Left colon (tissue), 2 donors: Measurements from ENCODE around the gene KCNQ5. TPM values are rescaled to one million over a fixed set of nuclear protein-coding genes. Genes with fewer than 3 reads are reported as not detected.

ENCODE experiments used
- ATAC-seq: fragments of 200-7000 bp; cut with Tn5 transposase; one replicate; pipeline ENCODE4 v1.9.1; 2020; ENCODE audit warnings: mild to moderate bottlenecking, moderate library complexity
- DNase-seq, 2 donors: peaks; one replicate each; pipeline ENCODE4 v3.0.0-alpha.2; 2020
- intact Hi-C, 2 donors: fragments of 100-400 bp; cut with DNase I in 1 of 2; cut with micrococcal nuclease in 1 of 2; formaldehyde crosslinking; loops; one replicate each; pipeline versions ENCODE4 v1.11.2 to v1.14.0; 2022; cut with DNase I, micrococcal nuclease
- total RNA-seq, 2 donors: library from RNA; stranded (reverse); fragmentation: NEBNext Ultra II Directional; extraction: Animal tissue kit (Norgen Biotek cat#: 25700); gene quantifications; one replicate each; pipeline ENCODE4 v1.2.1, GENCODE V29; 2021
- donor health status: DM: no; HTN: no; CAD: no.
- donor health status: DM: yes; HTN: yes; CAD: no.

Gene KCNQ5
- total RNA-seq, 2 donors from 2014 or later = 0.47 TPM; not detected in 1

- intact Hi-C loops = no loop called here
- ATAC-seq = no peak
- no peak for DNase-seq
Measured at GRCh38 chr6:72781624-72782023, 159.8 kb downstream of the KCNQ5 start.

DNA sequence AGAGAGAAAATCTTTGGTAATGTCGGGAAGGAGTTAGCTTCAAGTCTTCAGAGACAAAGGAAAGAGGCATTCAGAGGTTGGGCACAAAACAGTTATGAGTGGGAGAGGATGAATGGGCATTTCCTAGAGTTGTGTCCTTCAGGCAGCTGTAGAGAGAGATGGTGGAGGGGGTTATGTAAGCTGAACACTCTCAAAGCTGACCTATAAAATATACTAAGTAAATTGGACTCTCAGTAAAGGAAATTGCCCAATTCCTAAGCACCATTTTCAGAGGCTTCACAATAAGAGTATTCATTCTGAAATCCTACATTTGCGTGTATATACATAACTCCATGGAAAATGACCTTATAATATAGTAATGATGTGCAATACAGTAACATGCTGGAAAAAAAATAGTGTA lies 161.2 kb downstream of the KCNQ5 start:
- ATAC-seq (no peak), DNase-seq (no peak)
- intact Hi-C loops = no loop called here

DNA sequence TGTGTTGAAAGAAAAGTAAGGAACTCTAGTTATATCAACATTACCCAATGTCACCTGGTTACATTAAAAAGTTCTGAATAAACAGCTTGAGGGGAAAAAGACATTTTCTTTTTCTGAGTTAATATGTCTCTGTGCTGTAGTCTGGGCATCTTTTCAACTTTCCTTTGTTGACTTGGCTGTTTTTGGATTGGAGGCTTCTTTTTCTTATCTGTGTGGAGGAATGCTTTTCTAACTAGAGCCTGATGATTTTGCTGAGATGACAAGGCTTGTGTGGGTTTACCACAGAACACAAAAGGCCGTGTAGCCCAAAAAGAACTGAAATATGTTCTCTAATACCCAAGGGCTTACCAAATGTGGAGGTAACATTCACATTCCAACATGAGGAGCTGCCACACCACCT lies 161.8 kb downstream of the KCNQ5 start:
- ATAC-seq (no peak), DNase-seq (no peak)
- intact Hi-C loops = no loop called here

DNA sequence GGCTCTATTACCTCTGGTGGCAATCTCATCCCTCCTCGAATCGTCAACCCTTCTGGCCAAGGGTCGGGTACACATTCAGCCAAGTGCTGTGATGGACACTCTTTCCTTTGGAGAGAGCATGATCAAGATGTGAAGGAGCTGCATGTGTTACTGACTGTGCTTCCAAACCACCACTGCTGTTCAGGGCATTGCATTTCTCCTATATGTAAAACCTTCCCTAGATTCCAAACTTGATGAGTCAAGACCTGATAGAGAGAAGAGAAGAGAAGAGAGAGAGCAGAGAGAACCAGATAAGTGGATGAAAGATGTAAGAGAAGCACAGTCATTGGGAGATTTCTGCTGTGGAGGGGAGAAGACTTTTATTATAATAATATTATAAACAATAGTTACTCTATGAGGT lies 162.2 kb downstream of the KCNQ5 start:
- intact Hi-C loops = no loop called here
- no peak for ATAC-seq
- no peak for DNase-seq

GRCh38 chr6:72784581-72784980 lies 162.7 kb downstream of the KCNQ5 start:
- no peak for ATAC-seq
- intact Hi-C loops = no loop called here
- DNase-seq = no peak

DNA sequence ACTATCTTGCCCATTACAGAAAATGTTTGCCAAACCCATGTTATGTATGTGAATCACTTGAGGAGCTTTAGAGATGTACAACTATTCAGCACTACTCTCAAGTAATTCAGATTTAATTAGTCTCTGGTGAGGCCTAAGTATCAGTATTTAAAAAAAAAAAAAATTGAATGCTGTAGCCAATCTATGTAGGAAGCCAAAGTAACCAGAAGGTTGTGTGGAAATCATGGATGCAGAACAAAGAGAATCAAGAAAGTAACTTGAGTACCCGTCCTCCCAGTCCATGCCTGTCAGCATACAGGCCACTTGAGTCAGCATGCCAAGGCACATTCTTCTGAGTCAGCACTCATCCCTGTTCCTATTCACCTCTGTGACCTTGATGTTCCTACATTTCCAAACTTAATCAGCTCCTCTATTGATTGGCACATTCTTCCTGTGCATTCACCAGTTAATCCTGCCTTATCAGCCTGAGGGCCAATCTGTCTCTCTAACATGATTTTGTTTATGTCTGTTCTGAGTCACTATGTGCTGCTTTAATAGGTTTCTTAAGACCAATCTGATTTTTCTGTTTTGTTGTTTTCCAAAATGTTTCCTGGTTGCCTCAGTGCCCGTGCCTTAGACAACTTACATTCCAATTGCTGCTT lies 165.6 kb downstream of the KCNQ5 start:
- intact Hi-C loops = no loop called here
- ATAC-seq (no peak), DNase-seq (no peak)

DNA sequence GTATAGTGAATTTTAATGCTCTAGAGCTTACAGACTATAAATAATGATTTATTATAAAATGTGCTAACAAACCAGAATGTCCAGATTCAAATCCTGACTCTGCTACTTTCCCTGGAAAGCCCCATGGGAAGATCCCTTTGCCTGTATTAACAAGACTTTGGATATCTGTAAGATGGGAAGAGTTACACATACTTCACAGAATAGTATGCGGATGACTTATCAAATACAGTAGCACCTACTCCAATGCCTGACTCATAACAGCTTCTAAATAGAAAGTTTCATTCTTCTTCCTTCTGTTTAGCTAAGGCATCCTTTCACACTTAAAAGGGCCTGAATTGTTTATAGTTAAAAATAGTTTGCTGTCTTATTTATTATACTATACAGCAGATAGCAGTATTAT lies 166.3 kb downstream of the KCNQ5 start:
- no peak for ATAC-seq
- intact Hi-C loops = no loop called here

GRCh38 chr6:72789145-72789544 lies 167.3 kb downstream of the KCNQ5 start:
- intact Hi-C loops = no loop called here
- ATAC-seq = no peak
- no peak for DNase-seq

More for the DNA sequence above, 166.3 kb downstream of the KCNQ5 start:
- DNase-seq = no peak

DNA sequence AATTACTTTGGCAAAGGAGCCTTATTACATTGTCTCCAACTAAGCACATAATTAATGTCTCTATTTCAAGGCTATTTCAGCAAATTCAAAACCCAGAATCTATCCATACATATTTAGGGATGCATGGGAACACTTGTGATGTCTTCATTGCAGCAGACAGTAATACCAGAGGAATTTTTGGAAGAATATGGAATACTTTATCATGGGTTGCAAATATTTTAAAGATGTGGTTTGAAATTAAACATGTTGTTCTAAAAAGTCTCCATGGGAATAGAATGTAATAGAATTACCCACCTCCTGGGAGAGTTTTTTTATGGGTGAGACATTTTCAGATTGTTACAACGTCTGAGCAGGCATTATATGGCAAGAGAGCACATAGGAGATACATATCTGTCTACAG lies 170.8 kb downstream of the KCNQ5 start:
- ATAC-seq (no peak), DNase-seq (no peak)
- intact Hi-C loops = no loop called here

DNA sequence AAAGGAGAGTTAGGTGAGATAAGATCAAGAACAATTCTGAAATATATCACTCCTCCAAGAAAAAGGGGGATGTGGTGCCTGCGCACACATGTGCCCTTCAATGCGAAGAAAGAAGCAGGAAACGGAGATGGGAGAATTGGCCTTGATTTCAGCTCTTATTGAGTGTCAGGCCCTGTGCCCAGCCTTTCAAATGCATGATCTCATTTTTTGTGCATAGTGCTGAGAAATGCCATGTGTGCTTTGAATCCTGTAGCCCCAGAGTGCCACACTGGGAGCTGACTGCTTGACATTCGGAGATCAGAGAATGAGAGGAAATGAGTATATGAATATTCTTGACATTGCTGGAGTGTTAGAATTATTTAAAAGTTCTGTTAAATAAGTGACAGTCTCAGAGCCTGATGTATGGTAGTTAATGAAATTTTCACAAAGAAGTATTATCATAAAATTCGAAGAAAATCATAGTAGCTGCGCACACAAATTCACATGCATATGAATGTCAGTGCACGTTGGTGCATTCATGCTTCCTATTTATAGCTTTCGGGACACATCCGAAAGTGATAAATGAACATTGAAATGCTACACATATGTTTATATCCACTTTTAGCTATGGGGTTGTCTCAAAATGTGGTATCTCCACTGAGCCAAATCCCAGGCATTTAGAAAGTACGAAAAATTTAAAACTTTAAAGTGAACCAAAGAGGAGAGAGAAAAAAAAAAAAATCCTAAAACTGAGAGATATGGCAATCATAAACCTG lies 172.0 kb downstream of the KCNQ5 start:
- DNase-seq (no peak), ATAC-seq (no peak)
- intact Hi-C loops = no loop called here

GRCh38 chr6:72798196-72798595 lies 176.3 kb downstream of the KCNQ5 start:
- ATAC-seq = no peak
- intact Hi-C loops = no loop called here
- no peak for DNase-seq

GRCh38 chr6:72809746-72810379 lies 188.0 kb downstream of the KCNQ5 start:
- no peak for ATAC-seq
- no peak for DNase-seq
- intact Hi-C loops = no loop called here

DNA sequence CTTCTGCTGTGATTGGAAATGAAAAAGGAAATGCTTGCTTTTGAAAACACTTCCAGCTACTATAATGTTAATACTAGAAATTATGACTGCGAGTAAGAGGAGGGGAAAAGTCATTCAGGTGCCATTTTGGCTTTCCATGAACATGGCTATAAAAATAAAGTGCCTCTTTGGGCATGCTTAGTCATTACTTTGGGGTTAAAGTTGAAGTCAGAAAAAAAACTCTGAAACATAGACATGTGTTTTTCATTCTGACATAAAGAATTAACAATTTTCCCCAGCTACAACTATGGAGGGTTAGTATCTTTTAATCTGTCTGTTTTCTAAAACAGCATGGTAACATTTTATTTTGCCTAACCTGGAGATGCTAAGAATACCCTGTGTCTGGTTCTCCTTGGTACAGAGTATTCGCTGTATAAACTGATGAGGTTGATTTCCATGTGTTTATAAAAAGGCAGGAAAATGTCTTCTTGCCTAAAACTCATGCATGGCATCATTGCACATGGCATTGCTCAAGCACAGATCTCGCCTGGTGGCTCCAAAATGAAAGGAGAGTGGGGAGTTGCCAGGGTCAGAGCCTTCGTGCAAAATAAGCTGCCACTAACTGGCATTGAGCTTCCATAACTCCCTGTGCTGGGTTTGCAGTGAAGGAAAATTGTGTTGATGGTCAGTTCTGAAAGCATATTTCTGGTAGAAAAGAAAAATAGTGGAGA lies 188.9 kb downstream of the KCNQ5 start:
- intact Hi-C loops = no loop called here
- ATAC-seq (no peak), DNase-seq (no peak)

GRCh38 chr6:72811971-72812421 lies 190.1 kb downstream of the KCNQ5 start:
- ATAC-seq = no peak
- intact Hi-C loops = no loop called here
- no peak for DNase-seq

DNA sequence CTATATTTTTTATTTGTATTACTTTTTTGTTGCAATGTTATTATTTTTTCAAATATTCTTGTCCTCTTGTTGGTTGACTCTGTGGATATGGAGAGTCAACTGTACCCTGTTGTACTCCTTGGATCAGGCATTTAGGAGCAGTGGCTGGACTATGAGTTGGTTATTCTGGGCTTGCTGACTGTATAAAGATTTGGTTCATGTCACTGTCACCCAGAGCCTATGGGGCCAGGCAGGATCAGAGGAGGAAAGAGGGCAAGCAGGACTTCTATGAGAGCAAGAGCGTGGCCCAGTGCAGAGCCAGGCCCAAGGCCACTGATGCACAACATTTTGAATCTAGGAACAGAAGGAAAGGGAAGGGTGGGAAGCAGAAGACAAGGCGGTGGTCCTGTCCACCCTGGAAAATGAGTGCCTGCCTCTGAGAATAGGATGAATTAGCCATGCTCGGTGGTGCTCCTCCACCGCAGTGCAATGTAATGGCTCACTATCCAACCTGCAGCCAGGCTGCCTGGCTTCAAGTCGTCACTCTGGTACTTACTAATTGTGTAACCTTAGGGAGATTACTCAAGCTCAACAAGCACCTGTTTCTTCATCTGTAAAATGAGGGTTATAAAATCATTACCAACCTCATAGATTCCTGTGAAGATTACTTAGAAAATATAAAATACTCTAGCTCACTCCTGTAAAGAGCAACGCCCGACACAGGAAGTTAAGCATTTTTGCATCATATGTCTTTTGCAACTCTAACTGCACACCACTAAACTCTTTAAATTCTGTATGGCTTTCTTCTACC lies 192.1 kb downstream of the KCNQ5 start:
- no peak for DNase-seq
- intact Hi-C loops = no loop called here
- ATAC-seq = no peak

DNA sequence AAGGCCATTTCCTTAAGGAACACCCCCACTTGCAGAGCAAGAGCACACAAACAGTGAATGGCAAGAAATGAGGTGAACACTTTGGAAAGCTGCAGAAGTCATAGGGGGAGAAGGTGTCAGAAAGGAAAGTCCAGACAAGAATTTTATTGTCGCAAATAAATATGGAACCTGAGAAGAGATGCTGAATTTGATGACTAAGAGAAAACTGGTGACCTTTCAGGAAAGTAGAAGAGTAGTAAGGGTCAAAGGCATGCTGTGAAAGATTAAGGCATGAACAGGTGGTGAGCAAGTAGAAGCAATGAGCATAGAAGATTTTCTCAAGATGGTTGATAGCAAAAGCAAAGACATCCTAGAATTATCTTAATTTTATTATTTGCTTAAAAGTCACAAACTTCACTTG lies 194.2 kb downstream of the KCNQ5 start:
- intact Hi-C loops = no loop called here
- ATAC-seq (no peak), DNase-seq (no peak)

DNA sequence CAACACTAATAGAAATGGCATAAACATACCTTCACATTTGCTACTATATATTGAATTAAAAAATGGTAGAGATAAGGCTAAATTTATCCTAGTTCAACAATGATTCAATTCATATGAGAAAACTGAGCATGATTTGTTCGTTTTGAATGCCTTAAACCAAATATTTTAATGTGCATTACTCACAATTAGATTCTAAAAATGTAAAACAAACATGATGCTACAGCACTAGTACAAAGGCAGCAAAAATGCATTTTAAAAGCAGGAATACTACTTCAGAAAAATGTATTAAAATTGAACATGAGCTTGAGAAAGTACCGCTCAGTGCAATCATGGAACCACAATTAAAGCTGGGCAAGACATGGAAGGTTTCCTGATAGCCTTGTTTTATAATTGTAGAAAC lies 195.3 kb downstream of the KCNQ5 start:
- no peak for ATAC-seq
- DNase-seq = no peak
- intact Hi-C loops = no loop called here

- DNase-seq = no peak
- intact Hi-C loops = no loop called here
Measured at GRCh38 chr6:72819609-72820008, 197.7 kb downstream of the KCNQ5 start.

GRCh38 chr6:72820153-72820552 lies 198.3 kb downstream of the KCNQ5 start:
- no peak for ATAC-seq
- intact Hi-C loops = no loop called here
- no peak for DNase-seq

More at GRCh38 chr6:72819609-72820008, 197.7 kb downstream of the KCNQ5 start:
- ATAC-seq = no peak
